Fibroblast of villous mesenchyme (primary cell): ENCODE data around the gene MRPS15. TPM values are rescaled to one million over a fixed set of nuclear protein-coding genes. Genes with fewer than 3 reads are reported as not detected.

ENCODE experiments used
- DNase-seq: peaks from one replicate; pipeline ENCODE4 v3.0.0-alpha.2; 2010; ENCODE audit warnings: low read depth
- H3K4me3 ChIP-seq: 2 replicates; pipeline ENCODE4 v1.5.1; 2011; ENCODE audit warnings: low read depth, mild to moderate bottlenecking, low read length
- total RNA-seq: library from RNA; depleted of rRNA; stranded (reverse); fragments of >200 nt; gene quantifications from 2 replicates; pipeline ENCODE4 v1.2.3, GENCODE V29; 2012
- TF ChIP-seq, protein P1 (sequence below): IDR thresholded peaks from 2 replicates; pipeline ENCODE4 v1.5.1; 2012; ENCODE audit warnings: low read depth, mild to moderate bottlenecking, low read length; ENCODE audit not compliant: insufficient read depth

The MRPS15 gene
- total RNA-seq, 1 donor, result 83.8 TPM

DNA sequence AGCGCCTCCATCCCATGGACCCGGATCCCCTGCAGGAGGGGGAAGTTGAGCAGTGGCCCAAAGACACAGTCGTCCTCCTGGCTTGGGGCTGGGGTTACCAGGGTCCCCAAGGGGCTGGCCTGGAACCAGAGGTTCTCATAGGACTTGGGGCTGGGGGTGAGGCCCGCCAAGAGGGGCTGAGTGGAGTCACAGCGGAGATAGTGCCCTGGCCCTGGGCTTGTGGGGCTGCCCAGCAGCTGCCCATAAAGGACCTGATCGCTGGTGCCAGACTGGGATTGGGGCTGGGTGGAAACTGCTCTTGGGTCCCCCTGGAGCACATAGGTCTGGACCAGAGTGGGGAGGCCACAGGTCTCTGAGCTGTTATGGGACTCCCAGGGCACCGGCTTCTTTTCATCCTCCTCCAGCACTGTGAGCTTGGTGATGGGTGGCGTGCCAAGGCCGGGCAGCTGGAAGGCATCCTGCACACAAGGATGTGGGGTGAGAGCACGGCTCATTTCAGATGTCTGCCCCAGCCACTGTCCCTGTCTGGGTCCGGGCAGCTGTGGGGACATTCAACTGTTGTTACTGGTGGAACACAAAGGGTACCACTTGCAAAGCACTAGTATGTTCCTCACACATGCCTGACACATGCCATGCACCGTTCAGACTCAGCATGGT lies 2.3 kb upstream of the MRPS15 start:
- TF ChIP-seq, protein P1, sequence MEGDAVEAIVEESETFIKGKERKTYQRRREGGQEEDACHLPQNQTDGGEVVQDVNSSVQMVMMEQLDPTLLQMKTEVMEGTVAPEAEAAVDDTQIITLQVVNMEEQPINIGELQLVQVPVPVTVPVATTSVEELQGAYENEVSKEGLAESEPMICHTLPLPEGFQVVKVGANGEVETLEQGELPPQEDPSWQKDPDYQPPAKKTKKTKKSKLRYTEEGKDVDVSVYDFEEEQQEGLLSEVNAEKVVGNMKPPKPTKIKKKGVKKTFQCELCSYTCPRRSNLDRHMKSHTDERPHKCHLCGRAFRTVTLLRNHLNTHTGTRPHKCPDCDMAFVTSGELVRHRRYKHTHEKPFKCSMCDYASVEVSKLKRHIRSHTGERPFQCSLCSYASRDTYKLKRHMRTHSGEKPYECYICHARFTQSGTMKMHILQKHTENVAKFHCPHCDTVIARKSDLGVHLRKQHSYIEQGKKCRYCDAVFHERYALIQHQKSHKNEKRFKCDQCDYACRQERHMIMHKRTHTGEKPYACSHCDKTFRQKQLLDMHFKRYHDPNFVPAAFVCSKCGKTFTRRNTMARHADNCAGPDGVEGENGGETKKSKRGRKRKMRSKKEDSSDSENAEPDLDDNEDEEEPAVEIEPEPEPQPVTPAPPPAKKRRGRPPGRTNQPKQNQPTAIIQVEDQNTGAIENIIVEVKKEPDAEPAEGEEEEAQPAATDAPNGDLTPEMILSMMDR, result no peak
- no peak for DNase-seq
- no peak overlapping the region for H3K4me3 ChIP-seq

DNA sequence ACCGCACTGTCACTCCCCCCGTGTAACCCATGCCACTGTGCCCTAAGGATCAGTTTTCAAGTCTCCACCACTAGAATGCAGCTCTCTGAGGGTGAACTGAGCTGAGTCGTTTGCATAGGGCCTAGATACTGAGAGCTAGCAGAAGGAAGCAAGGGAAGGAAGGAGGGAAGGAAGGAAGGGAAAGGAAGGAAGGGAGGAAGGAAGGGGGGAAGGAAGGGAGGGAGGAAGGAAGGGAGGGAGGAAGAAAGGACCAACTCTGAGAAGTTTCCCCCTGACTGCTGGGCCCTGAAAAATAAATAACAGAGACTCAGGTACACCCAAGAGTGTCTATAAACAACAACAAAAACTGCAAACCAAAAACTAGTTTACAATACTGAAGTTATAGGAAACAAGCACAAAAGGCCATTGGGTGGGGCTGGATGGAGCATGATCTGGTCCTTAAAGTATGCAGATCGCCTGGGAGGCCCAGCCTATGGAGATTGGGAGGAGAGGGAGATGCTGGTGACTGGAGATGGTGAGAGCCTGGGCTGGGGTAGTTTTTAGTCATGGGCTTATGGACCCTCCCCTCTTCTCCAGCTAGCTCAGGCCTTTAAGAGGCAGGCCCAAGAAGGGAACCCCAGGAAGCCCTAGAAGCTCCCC lies 1.7 kb upstream of the MRPS15 start:
- DNase-seq, result no peak
- TF ChIP-seq, protein P1, result no peak
- H3K4me3 ChIP-seq, result no peak overlapping the region

DNA sequence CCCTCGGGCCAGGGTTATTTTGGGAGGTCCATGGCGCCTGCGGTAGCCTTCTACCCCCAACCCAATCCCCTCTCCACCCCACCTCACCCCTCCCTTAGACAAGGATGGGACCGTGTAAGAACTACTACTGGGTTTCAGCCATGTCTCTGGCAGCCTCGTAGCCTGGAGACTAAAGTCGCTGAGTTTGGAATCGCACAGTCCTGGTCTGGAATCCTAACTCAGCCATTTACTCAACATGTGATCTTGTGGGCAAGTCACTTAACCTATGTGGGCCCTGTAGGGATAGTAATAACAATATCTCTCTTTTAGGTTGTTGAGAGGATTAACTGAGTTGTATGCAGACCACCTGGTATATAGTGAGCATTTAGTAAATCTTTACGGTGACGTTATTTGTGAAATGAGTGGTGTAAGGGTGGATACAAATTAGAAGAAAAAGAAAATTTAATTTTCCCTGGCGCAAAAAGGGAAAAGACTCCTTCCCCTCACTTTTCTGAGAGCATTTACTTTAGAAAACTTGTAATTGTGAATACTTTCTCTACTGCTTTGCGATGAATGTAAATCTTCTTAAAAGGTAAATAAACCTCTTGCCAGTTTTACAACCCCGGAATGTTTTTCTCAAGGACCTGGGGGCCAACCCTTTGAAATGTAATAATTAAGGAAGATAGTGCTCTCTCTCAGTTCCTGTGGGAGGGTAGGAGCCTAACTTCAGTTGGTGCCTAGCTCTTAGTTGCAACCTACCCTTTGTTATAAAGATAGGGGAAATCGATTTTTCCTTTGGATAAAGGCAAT lies 615 bp upstream of the MRPS15 start:
- peak overlapping the region; percentile 90 for H3K4me3 ChIP-seq
- TF ChIP-seq, protein P1, result no peak
- no peak for DNase-seq

DNA sequence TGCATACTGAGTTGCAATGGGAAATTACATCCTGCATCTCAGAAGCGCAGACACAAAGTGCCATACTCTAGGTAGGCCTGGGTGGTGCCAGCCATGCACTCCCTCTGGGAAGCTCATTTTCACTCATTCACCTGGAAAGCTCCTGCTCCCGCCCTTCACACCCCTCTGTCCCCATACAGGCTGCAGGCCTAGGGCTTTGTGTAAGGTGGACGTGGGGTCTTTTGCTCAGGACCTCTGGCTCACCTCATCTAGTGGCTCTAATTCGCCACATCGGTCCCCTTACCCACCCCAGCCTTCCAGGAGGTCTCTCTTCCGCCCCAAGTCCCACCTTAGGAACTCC lies 751 bp downstream of the MRPS15 start:
- DNase-seq, result no peak
- TF ChIP-seq, protein P1, result no peak
- peak overlapping the region; percentile 90 for H3K4me3 ChIP-seq

DNA sequence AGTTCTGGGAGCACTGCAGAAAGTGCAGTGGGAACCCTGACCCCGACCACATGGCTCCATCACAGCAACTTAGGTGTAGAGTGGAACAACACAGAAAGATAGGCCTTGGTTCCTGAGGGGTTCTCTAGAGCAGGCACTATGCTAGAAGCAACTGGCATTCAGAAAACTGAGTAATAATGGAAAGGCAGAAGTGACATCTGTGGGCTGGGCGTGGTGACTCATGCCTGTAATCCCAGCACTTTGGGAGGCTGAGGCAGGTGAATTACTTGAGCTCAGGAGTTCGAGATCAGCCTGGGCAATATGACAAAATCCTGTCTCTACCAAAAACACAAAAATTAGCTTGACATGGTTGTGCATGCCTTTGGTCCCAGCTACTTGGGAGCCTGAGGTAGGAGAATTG lies 5.3 kb downstream of the MRPS15 start:
- TF ChIP-seq, protein P1, result no peak
- no peak for DNase-seq

DNA sequence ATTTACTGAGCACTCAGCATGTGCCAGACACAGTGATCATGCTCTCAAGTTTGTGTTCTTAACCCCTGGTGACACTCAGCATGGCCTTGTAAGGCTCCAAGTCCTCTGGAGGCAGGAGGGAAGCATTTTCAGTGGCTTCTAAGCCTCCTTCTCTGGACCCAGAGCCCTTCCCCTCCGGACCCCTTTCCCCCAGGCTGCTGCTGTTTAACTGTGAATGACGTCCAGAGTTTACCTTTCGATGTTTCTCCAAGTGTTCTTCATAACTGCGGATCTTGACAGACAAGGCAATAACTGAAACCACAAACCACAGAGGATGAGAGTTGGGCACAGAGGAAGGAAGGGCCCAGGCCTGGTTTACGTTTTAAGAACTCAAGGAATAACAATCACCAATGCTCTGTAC lies 6.5 kb downstream of the MRPS15 start:
- TF ChIP-seq, protein P1, result no peak
- no peak for DNase-seq
- H3K4me3 ChIP-seq, result no peak overlapping the region

More for the DNA sequence above, 5.3 kb downstream of the MRPS15 start:
- H3K4me3 ChIP-seq, result no peak overlapping the region
